ENCODE data around the gene PSPC1. TPM values are rescaled to one million over a fixed set of nuclear protein-coding genes. Genes with fewer than 3 reads are reported as not detected.
"Not testable (repeated sequence)": the region's sequence is repeated elsewhere in the genome, so short reads cannot be mapped to it uniquely, and the experiment has no call there.

The PSPC1 gene
- total RNA-seq, 3 donors from 2014 or later: 66.7 to 143 (median 118) TPM

GRCh38 chr13:19720039-19720438, 62.7 kb downstream of the PSPC1 start:
- no peaks in the 10 kb centered on the region for H3K36me3 ChIP-seq
- DNase-seq (ENCODE audit: low spot score in 2 of 2): no peak
- H3K4me1 ChIP-seq: no peaks in the 10 kb centered on the region
- H3K9me3 ChIP-seq: no peaks in the 10 kb centered on the region
- TF ChIP-seq POLR2AphosphoS5 (IDR thresholded peaks at IDR 0.05) (no peak), POLR2A (IDR thresholded peaks at IDR 0.05) (no peak)
- TF ChIP-seq, protein P1, sequence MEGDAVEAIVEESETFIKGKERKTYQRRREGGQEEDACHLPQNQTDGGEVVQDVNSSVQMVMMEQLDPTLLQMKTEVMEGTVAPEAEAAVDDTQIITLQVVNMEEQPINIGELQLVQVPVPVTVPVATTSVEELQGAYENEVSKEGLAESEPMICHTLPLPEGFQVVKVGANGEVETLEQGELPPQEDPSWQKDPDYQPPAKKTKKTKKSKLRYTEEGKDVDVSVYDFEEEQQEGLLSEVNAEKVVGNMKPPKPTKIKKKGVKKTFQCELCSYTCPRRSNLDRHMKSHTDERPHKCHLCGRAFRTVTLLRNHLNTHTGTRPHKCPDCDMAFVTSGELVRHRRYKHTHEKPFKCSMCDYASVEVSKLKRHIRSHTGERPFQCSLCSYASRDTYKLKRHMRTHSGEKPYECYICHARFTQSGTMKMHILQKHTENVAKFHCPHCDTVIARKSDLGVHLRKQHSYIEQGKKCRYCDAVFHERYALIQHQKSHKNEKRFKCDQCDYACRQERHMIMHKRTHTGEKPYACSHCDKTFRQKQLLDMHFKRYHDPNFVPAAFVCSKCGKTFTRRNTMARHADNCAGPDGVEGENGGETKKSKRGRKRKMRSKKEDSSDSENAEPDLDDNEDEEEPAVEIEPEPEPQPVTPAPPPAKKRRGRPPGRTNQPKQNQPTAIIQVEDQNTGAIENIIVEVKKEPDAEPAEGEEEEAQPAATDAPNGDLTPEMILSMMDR (IDR thresholded peaks at IDR 0.05): no peak
- H3K27me3 ChIP-seq: no peaks in the 10 kb centered on the region
- intact Hi-C loops (cut with DNase I; ENCODE audit: low total_unique reads): no loop called here
- H3K27ac ChIP-seq: no peak overlapping the region
- no peak overlapping the region for H3K4me3 ChIP-seq

DNA sequence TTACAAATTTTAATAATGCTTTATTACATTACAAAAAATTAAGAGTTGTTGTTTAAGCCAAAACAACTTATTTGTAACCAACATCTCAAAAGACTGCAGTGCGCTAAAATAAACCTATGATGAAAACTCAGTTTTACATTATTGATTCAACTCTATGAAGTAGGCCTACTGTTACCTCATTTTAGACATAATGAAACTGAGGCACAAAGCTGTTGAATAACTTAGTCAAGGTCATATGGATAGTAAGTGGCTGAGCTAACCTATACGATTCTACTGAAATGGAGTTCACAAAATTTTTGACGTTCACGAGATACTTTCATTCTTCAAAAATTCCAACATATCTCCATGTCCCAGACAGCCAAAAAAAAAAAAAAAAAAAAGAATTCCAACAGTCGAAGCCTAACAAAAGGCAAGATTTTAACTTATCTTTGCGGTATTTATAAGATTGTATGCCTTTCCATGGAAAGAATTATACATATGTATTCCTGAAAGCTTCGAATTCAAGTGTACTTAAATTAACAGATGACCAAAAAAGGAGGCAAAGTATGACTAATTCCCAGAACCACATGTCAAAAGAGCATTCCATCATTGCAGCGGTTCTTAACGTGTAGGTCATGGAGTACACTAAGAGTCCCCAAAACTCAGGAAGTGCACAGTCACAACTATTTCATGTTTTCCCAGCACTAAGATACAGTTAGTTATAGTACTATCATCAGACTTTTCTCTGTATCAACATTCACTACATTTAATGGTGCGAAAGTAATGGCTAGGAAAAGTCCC, 69.4 kb downstream of the PSPC1 start:
- no peaks in the 10 kb centered on the region for H3K9me3 ChIP-seq
- TF ChIP-seq POLR2AphosphoS5 (IDR thresholded peaks at IDR 0.05) (no peak), POLR2A (IDR thresholded peaks at IDR 0.05) (no peak)
- TF ChIP-seq, protein P1 (IDR thresholded peaks at IDR 0.05): no peak
- no peak overlapping the region for H3K27ac ChIP-seq
- intact Hi-C loops (cut with DNase I; ENCODE audit: low total_unique reads): no loop called here
- DNase-seq (ENCODE audit: low spot score in 2 of 2): no peak
- H3K36me3 ChIP-seq: no peaks in the 10 kb centered on the region
- H3K27me3 ChIP-seq: no peaks in the 10 kb centered on the region
- no peaks in the 10 kb centered on the region for H3K4me1 ChIP-seq
- no peak overlapping the region for H3K4me3 ChIP-seq

DNA sequence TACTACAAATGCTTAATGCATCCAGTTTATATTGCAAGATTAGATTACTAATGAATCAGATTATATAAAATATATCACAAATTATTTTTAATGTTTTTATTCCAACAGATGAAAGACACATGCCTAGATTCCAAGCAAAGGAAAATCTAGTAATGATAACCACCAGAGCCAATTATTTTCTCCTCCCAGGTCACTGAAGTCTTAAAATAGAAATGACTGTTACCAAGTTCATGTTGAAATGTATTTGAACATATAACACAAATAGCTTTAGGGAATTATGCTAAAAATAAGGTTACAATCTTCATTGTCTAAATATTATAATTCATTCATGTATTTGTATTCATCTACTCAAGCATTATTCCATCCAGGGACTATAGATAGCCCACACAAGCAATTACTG, 73.0 kb downstream of the PSPC1 start:
- H3K4me1 ChIP-seq; H3K27me3 ChIP-seq; intact Hi-C loops (cut with DNase I; ENCODE audit: low total_unique reads); DNase-seq (ENCODE audit: low spot score in 2 of 2); H3K4me3 ChIP-seq; H3K36me3 ChIP-seq; H3K9me3 ChIP-seq; H3K27ac ChIP-seq: not testable (repeated sequence)

- H3K4me1 ChIP-seq; H3K27ac ChIP-seq; intact Hi-C loops (cut with DNase I; ENCODE audit: low total_unique reads); H3K4me3 ChIP-seq; H3K9me3 ChIP-seq; H3K36me3 ChIP-seq; DNase-seq (ENCODE audit: low spot score in 2 of 2); H3K27me3 ChIP-seq: not testable (repeated sequence)
Observed at GRCh38 chr13:19709039-19709438, 73.7 kb downstream of the PSPC1 start.

DNA sequence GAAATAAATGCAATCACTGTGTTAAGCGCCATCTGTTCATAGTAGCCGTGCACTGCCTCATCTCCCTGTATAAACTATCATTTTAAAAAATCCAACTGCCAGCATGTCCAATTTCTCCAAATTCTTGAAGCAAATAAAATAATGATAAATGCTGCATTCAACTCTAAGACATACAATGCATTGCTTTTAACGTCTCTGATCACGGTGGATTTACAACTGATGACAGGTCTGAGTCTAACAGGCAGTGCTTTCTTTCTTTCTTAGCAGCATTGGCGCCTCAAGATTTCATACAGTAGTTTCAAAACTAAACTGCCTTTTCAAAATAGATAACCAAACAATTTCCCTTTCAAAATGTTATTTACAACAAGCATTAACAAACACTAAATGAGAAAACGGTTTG, 78.5 kb downstream of the PSPC1 start:
- H3K27me3 ChIP-seq; intact Hi-C loops (cut with DNase I; ENCODE audit: low total_unique reads); H3K9me3 ChIP-seq; H3K36me3 ChIP-seq; H3K27ac ChIP-seq; H3K4me1 ChIP-seq; H3K4me3 ChIP-seq; DNase-seq (ENCODE audit: low spot score in 2 of 2): not testable (repeated sequence)

GRCh38 chr13:19701619-19702018, 81.1 kb downstream of the PSPC1 start:
- H3K36me3 ChIP-seq; H3K4me1 ChIP-seq; H3K27ac ChIP-seq; H3K4me3 ChIP-seq; DNase-seq (ENCODE audit: low spot score in 2 of 2); intact Hi-C loops (cut with DNase I; ENCODE audit: low total_unique reads); H3K27me3 ChIP-seq; H3K9me3 ChIP-seq: not testable (repeated sequence)

DNA sequence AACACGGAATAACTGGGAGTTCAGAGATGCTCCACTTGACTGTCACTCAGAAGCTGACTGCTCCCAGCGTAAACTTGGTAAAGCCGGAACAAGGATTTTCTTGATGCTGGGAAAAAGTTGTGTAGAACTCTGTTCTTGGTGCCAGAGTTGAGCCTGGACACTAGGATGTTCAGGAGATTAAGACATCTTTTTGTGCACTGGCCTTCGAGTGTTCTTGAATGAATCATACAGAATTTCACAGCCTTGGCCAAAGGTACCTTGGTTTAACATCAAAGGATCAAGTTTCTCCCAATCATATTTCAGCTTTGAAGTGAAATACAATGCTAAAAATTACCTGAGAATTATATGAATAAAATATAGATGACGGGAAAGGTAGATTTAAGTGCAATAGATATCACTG, 81.8 kb downstream of the PSPC1 start:
- H3K27me3 ChIP-seq; H3K4me1 ChIP-seq; H3K9me3 ChIP-seq; H3K4me3 ChIP-seq; DNase-seq (ENCODE audit: low spot score in 2 of 2); H3K27ac ChIP-seq; intact Hi-C loops (cut with DNase I; ENCODE audit: low total_unique reads); H3K36me3 ChIP-seq: not testable (repeated sequence)

DNA sequence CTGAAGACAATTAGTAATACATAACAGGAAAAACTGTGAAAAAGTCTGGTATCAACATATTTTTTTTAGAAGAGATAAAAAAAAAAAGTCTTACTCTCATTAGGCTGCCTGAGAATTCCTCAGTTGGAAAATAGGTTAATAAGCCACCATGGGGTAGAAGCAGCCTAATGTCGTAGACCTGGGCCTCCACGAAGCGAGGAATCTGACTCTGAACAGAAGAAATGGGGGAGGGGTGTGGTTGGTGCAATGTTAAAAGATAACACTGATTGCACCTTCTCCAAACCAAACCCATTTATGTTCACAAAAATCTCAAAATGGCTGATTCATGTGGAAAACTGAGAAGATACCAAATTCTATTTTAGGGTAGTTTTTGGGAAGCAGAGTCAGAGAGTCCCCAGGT, 86.9 kb downstream of the PSPC1 start:
- Histone ChIP-seq H3K4me3 (no peak overlapping the region), H3K27me3 (no peaks in the 10 kb centered on the region)
- TF ChIP-seq, protein P1 (IDR thresholded peaks at IDR 0.05): no peak
- TF ChIP-seq POLR2A (IDR thresholded peaks at IDR 0.05): no peak
- TF ChIP-seq POLR2AphosphoS5 (IDR thresholded peaks at IDR 0.05): no peak

More for the DNA sequence above, 86.9 kb downstream of the PSPC1 start:
- Histone ChIP-seq H3K4me1 (no peaks in the 10 kb centered on the region), H3K9me3 (no peaks in the 10 kb centered on the region), H3K36me3 (no peaks in the 10 kb centered on the region), H3K27ac (no peak overlapping the region)
- intact Hi-C loops (cut with DNase I; ENCODE audit: low total_unique reads): no loop called here
- DNase-seq (ENCODE audit: low spot score in 2 of 2): no peak

Measured in breast epithelium (tissue), 4 donors.